Stomach (tissue), 4 donors: Measurements from ENCODE around the gene FBXO17.

ENCODE experiments used
- CTCF ChIP-seq, 7 experiments: fragments of 450-650 bp in 4 of 7; fragments of 200-600 bp in 3 of 7; sonication (generic) in 3 of 7; IDR thresholded peaks; one replicate each; pipeline ENCODE4 v1.5.1; 2016 to 2019; ENCODE audit warnings: antibody characterized with exemption in 7 of 7, control low read depth in 2 of 7, mild to moderate bottlenecking in 1 of 7
- EP300 ChIP-seq: sonication (generic); formaldehyde crosslinking; IDR thresholded peaks from one replicate; pipeline ENCODE4 v1.6.1; 2017; ENCODE audit warnings: antibody characterized with exemption
- POLR2A ChIP-seq, 4 donors: fragments of 450-650 bp; IDR thresholded peaks; one replicate each; pipeline ENCODE4 v1.6.1; 2016; ENCODE audit warnings: antibody characterized with exemption in 4 of 4, control low read depth in 2 of 4, mild to moderate bottlenecking in 1 of 4, moderate library complexity in 1 of 4

GRCh38 chr19:38919837-38920601 lies 55.5 kb downstream of the FBXO17 start:
- TF ChIP-seq CTCF (IDR thresholded peaks at IDR 0.05), result no peak
- TF ChIP-seq POLR2A (IDR thresholded peaks at IDR 0.05), result no peak
- no peak for TF ChIP-seq EP300
